Endodermal cell (in vitro differentiated cells): ENCODE data around the gene FAM107B. TPM values are rescaled to one million over a fixed set of nuclear protein-coding genes. Genes with fewer than 3 reads are reported as not detected.

Source experiments
- DNase-seq: peaks from one replicate; pipeline ENCODE4 v3.0.0-alpha.2; 2017
- H3K27ac ChIP-seq: 2 replicates; pipeline ENCODE4 v1.5.1; 2013; ENCODE audit warnings: mild to moderate bottlenecking, low read depth, low read length, moderate library complexity
- H3K27me3 ChIP-seq: 2 replicates; pipeline ENCODE4 v1.6.1; 2013; ENCODE audit warnings: mild to moderate bottlenecking, low read length, moderate library complexity; ENCODE audit not compliant: insufficient read depth, control insufficient read depth, poor library complexity, severe bottlenecking
- H3K36me3 ChIP-seq: 2 replicates; pipeline ENCODE4 v1.7.0; 2013; ENCODE audit warnings: mild to moderate bottlenecking, low read length, moderate library complexity; ENCODE audit not compliant: control insufficient read depth, insufficient read depth
- H3K4me1 ChIP-seq: one replicate; pipeline ENCODE4 v1.7.0; 2013; ENCODE audit warnings: low read length; ENCODE audit not compliant: control insufficient read depth, insufficient read depth
- H3K4me3 ChIP-seq: 2 replicates; pipeline ENCODE4 v1.5.1; 2013; ENCODE audit warnings: mild to moderate bottlenecking, low read length, moderate library complexity
- H3K9ac ChIP-seq: 2 replicates; pipeline ENCODE4 v1.6.1; 2013; ENCODE audit warnings: mild to moderate bottlenecking, low read length, moderate library complexity; ENCODE audit not compliant: poor library complexity, severe bottlenecking; ENCODE audit errors: extremely low read depth
- H3K9me3 ChIP-seq: 2 replicates; pipeline ENCODE4 v1.6.1; 2013; ENCODE audit warnings: mild to moderate bottlenecking, low read length, moderate library complexity; ENCODE audit not compliant: control insufficient read depth
- H3K27ac Mint-ChIP-seq: 2 replicates; pipeline ENCODE4 v1.8.0; 2020; ENCODE audit warnings: mixed read lengths
- H3K27me3 Mint-ChIP-seq: 2 replicates; pipeline ENCODE4 v1.8.0; 2021; ENCODE audit warnings: mild to moderate bottlenecking, mixed read lengths; ENCODE audit not compliant: insufficient read depth
- H3K36me3 Mint-ChIP-seq: 2 replicates; pipeline ENCODE4 v1.8.0; 2020; ENCODE audit warnings: low read depth, mixed read lengths
- H3K4me1 Mint-ChIP-seq: 2 replicates; pipeline ENCODE4 v1.8.0; 2020; ENCODE audit warnings: mixed read lengths
- H3K4me3 Mint-ChIP-seq: 2 replicates; pipeline ENCODE4 v1.8.0; 2020; ENCODE audit warnings: mild to moderate bottlenecking, moderate library complexity, mixed read lengths
- H3K9me3 Mint-ChIP-seq: 2 replicates; pipeline ENCODE4 v1.8.0; 2020; ENCODE audit warnings: mild to moderate bottlenecking, mixed read lengths
- CTCF ChIP-seq: fragments of 200-600 bp; sonication (generic); conservative IDR thresholded peaks from 2 replicates; pipeline ENCODE4 v1.5.0; 2021; ENCODE audit warnings: antibody characterized with exemption, mild to moderate bottlenecking
- WGBS, 2 experiments: methylation state at CpG; one replicate each; pipeline versions ENCODE4 v1.1.5 to v1.1.7; 2013; ENCODE audit warnings: missing lambda C conversion rate in 2 of 2, mixed read lengths in 1 of 2; ENCODE audit not compliant: insufficient coverage in 1 of 2, insufficient read length in 1 of 2; 5-methylcytosine and 5-hydroxymethylcytosine counted together
- total RNA-seq, 2 donors: library from RNA; stranded (reverse); fragmentation: NEBNext Ultra II Directional in 1 of 2; extraction: Animal tissue kit (Norgen Biotek cat#: 25700) in 1 of 2; gene quantifications; 2 replicates in 1 of 2; 3 replicates in 1 of 2; pipeline ENCODE4 v1.2.1, GENCODE V29; 2021

FAM107B gene
- total RNA-seq, 2 donors from 2014 or later, result 16.0 to 24.0 TPM

GRCh38 chr10:14806318-14806717, 31.6 kb upstream of the FAM107B start:
- H3K36me3 Mint-ChIP-seq, result no peaks in the 10 kb centered on the region
- DNase-seq, result no peak
- 78 to 88% methylated on average over 1 to 3 of the region's 3 CpGs for WGBS, 2 experiments
- H3K9me3 Mint-ChIP-seq, result no peaks in the 10 kb centered on the region
- Histone ChIP-seq H3K9ac (no peak overlapping the region), H3K4me3 (no peak overlapping the region), H3K4me1 (no peaks in the 10 kb centered on the region), H3K36me3 (no peaks in the 10 kb centered on the region), H3K9me3 (no peaks in the 10 kb centered on the region), H3K27ac (no peak overlapping the region), H3K27me3 (no peaks in the 10 kb centered on the region)
- peaks cover 7% of the 10 kb centered on the region for H3K4me1 Mint-ChIP-seq
- H3K27me3 Mint-ChIP-seq, result no peaks in the 10 kb centered on the region
- H3K27ac Mint-ChIP-seq, result no peak overlapping the region
- TF ChIP-seq CTCF, result no peak
- no peak overlapping the region for H3K4me3 Mint-ChIP-seq

- Mint-ChIP-seq H3K9me3 (no peaks in the 10 kb centered on the region), H3K36me3 (no peaks in the 10 kb centered on the region), H3K4me3 (no peak overlapping the region), H3K27me3 (peaks cover 6% of the 10 kb centered on the region), H3K4me1 (no peaks in the 10 kb centered on the region), H3K27ac (no peak overlapping the region)
- no peaks in the 10 kb centered on the region for H3K9me3 ChIP-seq
- H3K4me1 ChIP-seq, result no peaks in the 10 kb centered on the region
- no peak overlapping the region for H3K4me3 ChIP-seq
- no peaks in the 10 kb centered on the region for H3K36me3 ChIP-seq
- H3K27ac ChIP-seq, result no peak overlapping the region
- 0% methylated on average over 1 of the region's 1 CpG; no CpG with 5 or more reads in 1 of the 2 experiments for WGBS, 2 experiments
- no peaks in the 10 kb centered on the region for H3K27me3 ChIP-seq
- TF ChIP-seq CTCF, result no peak
- no peak for DNase-seq
- H3K9ac ChIP-seq, result no peak overlapping the region
Measured at GRCh38 chr10:14803827-14804226, 29.1 kb upstream of the FAM107B start.

- H3K9me3 ChIP-seq, result no peaks in the 10 kb centered on the region
- no peaks in the 10 kb centered on the region for H3K36me3 ChIP-seq
- H3K27ac ChIP-seq, result no peak overlapping the region
- no peak overlapping the region for H3K4me3 ChIP-seq
- no peak overlapping the region for H3K9ac ChIP-seq
- peak; percentile 48 for DNase-seq
- peaks cover 9% of the 10 kb centered on the region for H3K4me1 Mint-ChIP-seq
- no peak overlapping the region for H3K27ac Mint-ChIP-seq
- no peak overlapping the region for H3K4me3 Mint-ChIP-seq
- H3K27me3 ChIP-seq, result no peaks in the 10 kb centered on the region
- H3K9me3 Mint-ChIP-seq, result no peaks in the 10 kb centered on the region
- peaks cover 6% of the 10 kb centered on the region for H3K27me3 Mint-ChIP-seq
- H3K36me3 Mint-ChIP-seq, result no peaks in the 10 kb centered on the region
- no peaks in the 10 kb centered on the region for H3K4me1 ChIP-seq
- TF ChIP-seq CTCF, result peak; percentile 60
- 82 to 95% methylated on average over 5 of the region's 5 CpGs for WGBS, 2 experiments
Measured at GRCh38 chr10:14801723-14802122, 27.0 kb upstream of the FAM107B start.
